Measurements from ENCODE around the gene USP35. TPM values are rescaled to one million over a fixed set of nuclear protein-coding genes. Genes with fewer than 3 reads are reported as not detected.
"Not testable (repeated sequence)": the region's sequence is repeated elsewhere in the genome, so short reads cannot be mapped to it uniquely, and the experiment has no call there.

Gene USP35
- total RNA-seq, 2 donors from 2014 or later = 5.2 to 5.6 TPM

- Histone ChIP-seq H3K9ac (ENCODE audit: low read depth in 2 of 2, low read length in 2 of 2) (no peak overlapping the region), H3K4me1 (no peaks in the 10 kb centered on the region), H3K27me3 (no peaks in the 10 kb centered on the region), H3K9me3 (no peaks in the 10 kb centered on the region), H3K4me3 (no peak overlapping the region), H3K27ac (no peak overlapping the region), H3K36me3 (peaks cover 4% of the 10 kb centered on the region)
- intact Hi-C loops (cut with DNase I) = no loop called here
- DNase-seq = no peak
- no peak for TF ChIP-seq CTCF (IDR thresholded peaks at IDR 0.05)
These were observed 30.2 kb downstream of the USP35 start for GRCh38 chr11:78218707-78219492.

GRCh38 chr11:78219493-78220217 lies 30.9 kb downstream of the USP35 start:
- Histone ChIP-seq H3K36me3 (peaks cover 4% of the 10 kb centered on the region), H3K9ac (ENCODE audit: low read depth in 2 of 2, low read length in 2 of 2) (no peak overlapping the region), H3K9me3 (no peaks in the 10 kb centered on the region), H3K27ac (no peak overlapping the region), H3K4me3 (no peak overlapping the region), H3K27me3 (no peaks in the 10 kb centered on the region), H3K4me1 (no peaks in the 10 kb centered on the region)
- intact Hi-C loops (cut with DNase I) = no loop called here
- no peak for DNase-seq
- no peak for TF ChIP-seq CTCF (IDR thresholded peaks at IDR 0.05)

- H3K36me3 ChIP-seq = peaks cover 4% of the 10 kb centered on the region
- intact Hi-C loops (cut with DNase I) = no loop called here
- H3K9me3 ChIP-seq = no peaks in the 10 kb centered on the region
- TF ChIP-seq CTCF (IDR thresholded peaks at IDR 0.05) = no peak
- H3K27me3 ChIP-seq = no peaks in the 10 kb centered on the region
- no peak overlapping the region for H3K27ac ChIP-seq
- DNase-seq = peak; percentile 11
- H3K4me1 ChIP-seq = no peaks in the 10 kb centered on the region
- H3K9ac ChIP-seq (ENCODE audit: low read depth in 2 of 2, low read length in 2 of 2) = no peak overlapping the region
- no peak overlapping the region for H3K4me3 ChIP-seq
These were observed 31.8 kb downstream of the USP35 start for GRCh38 chr11:78220218-78221157.

GRCh38 chr11:78221396-78222315 lies 32.9 kb downstream of the USP35 start:
- Histone ChIP-seq H3K4me3 (no peak overlapping the region), H3K36me3 (peaks cover 4% of the 10 kb centered on the region), H3K9ac (ENCODE audit: low read depth in 2 of 2, low read length in 2 of 2) (no peak overlapping the region), H3K4me1 (no peaks in the 10 kb centered on the region), H3K27me3 (no peaks in the 10 kb centered on the region), H3K27ac (no peak overlapping the region), H3K9me3 (no peaks in the 10 kb centered on the region)
- TF ChIP-seq CTCF (IDR thresholded peaks at IDR 0.05) = no peak
- peak; percentile 13 for DNase-seq
- intact Hi-C loops (cut with DNase I) = no loop called here

- H3K9me3 ChIP-seq; H3K27me3 ChIP-seq; H3K36me3 ChIP-seq; H3K4me3 ChIP-seq; H3K9ac ChIP-seq (ENCODE audit: low read depth in 2 of 2, low read length in 2 of 2); H3K4me1 ChIP-seq; intact Hi-C loops (cut with DNase I); H3K27ac ChIP-seq: not testable (repeated sequence)
- peak; percentile 15 for DNase-seq
These were observed 34.0 kb downstream of the USP35 start for GRCh38 chr11:78222726-78223125.

Measured in colonic mucosa (tissue), 4 donors.